Measurements from ENCODE around the gene IGSF11.

Gene IGSF11

DNA sequence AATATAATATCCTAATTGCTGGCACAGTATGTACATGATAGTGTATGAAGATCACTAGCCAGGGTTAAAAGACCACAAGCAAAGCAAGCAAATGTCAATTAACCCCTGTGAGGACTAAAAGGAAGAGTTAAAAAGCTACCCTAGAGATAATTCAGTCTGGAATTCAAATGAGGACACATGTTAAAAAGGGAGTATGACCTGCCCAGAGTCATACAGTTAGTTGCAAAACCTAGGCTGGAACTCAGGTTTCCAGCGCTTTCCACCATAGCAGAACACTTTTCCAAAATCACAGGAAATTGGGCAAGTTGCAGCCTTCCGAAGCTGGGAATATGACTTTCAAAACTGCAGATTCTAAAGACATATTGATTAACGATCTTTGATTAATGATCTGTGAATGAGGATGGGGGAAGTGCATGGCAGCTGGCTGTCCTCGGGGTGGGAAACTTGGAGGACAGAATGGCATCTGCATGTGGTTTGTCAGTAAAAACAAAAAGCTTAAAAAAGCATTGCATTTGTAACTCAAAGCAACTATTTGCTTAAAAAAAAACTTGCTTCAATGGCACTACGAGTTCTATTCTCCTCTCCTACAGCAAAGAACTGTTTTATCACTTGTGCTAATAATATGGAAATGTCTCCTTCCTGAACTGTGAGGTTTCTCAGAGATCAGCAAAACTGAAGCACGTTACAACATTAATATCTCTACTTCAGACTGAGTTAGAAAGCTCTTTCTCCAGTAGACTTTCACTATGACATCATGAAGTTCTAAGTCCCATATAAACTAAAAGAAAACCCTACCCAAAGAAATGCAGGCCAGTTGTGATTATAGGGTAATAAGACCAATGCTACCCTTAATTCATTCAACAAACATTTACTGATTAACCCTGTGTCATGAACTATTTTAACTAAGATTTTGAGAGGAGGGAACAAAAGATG is 46.2 kb downstream of the IGSF11 start:
- Histone ChIP-seq H3K4me3 (no peak overlapping the region), H3K27ac (no peak overlapping the region)
- no peak for DNase-seq (ENCODE audit: low spot score)
- TF ChIP-seq CTCF (IDR thresholded peaks at IDR 0.05): no peak

GRCh38 chr3:118987477-118987876 is 47.2 kb downstream of the IGSF11 start:
- Histone ChIP-seq H3K4me3 (no peak overlapping the region), H3K27ac (no peak overlapping the region)
- DNase-seq (ENCODE audit: low spot score): no peak
- TF ChIP-seq CTCF (IDR thresholded peaks at IDR 0.05): no peak

DNA sequence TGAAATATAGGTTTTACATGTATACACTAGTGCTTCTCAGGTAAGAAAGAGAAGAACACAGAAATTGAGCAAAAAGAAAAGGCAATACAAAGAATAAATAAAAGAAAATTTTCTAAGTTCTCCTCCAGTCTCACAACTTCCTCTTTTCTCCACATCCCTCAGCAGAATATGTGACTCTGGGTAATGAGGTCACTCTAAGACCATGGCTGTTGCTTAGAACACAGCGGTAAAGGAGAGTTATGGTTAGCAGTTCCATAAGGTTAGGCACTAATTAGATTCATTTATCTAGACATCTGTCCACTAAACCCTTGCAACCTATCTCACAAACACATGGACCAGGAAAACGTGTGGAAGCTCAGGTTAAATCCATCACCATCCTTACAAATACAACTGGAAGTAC is 47.9 kb downstream of the IGSF11 start:
- Histone ChIP-seq H3K4me3 (no peak overlapping the region), H3K27ac (no peak overlapping the region)
- no peak for TF ChIP-seq CTCF (IDR thresholded peaks at IDR 0.05)
- no peak for DNase-seq (ENCODE audit: low spot score)

DNA sequence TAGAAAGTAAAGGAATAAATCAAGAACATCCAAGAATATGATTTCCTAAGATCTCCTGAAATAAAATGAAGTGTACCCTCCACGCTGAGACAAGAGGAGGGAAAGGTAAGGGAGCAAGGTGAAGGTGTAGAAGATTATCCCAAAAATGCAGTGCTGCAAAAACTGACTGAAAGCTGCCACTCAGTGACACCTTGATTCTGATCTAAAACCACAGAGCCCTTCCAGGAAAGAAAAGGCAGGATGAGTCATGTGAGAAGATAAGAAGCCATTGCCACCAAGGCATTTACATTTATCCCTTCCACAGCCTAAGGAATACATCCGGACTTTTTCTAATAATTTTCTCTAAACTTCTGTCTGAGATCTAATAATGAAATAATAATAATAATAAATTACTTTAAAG is 49.9 kb downstream of the IGSF11 start:
- no peak overlapping the region for H3K27ac ChIP-seq
- no peak for TF ChIP-seq CTCF (IDR thresholded peaks at IDR 0.05)
- no peak for DNase-seq (ENCODE audit: low spot score)
- no peak overlapping the region for H3K4me3 ChIP-seq

GRCh38 chr3:118981494-118982134 is 53.0 kb downstream of the IGSF11 start:
- no peak for DNase-seq (ENCODE audit: low spot score)
- no peak for TF ChIP-seq CTCF (IDR thresholded peaks at IDR 0.05)
- Histone ChIP-seq H3K27ac (no peak overlapping the region), H3K4me3 (no peak overlapping the region)

DNA sequence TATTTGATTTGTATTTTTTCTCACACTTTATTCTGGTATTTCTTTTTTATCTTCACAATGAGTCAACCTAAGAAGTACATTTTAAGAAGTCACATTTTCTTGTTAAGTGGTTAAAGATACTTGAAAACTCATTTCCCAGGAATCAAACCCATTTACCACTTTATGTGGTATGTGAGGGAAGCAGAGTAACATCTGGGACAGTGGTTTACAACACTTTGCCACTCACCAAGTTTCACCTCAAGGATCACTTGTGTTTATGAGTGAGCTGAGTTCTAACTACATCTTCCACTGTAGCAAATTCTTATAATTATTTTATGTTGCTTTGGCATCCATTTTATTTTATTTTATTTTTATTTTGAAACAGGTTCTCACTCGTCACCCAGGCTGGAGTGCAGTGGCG is 53.8 kb downstream of the IGSF11 start:
- no peak overlapping the region for H3K27ac ChIP-seq
- H3K4me3 ChIP-seq: no peak overlapping the region
- no peak for TF ChIP-seq CTCF (IDR thresholded peaks at IDR 0.05)
- no peak for DNase-seq (ENCODE audit: low spot score)

DNA sequence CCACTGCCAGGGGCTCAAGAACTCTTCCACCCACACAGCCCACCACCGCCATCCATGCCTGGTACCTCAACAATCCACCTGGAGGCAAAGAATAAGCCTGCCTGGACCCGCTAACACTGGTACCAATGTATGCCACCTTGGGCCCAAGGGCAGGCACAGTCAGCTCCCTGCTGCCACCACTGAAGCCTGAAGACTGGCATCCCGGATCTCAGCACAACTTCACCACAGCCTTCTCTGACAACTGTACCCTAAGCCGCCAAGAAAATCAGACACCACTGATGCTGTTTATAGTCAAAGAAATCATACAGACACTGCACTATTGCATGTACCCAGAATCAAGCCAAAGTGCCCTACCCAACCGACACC is 56.3 kb downstream of the IGSF11 start:
- TF ChIP-seq CTCF (IDR thresholded peaks at IDR 0.05): no peak
- Histone ChIP-seq H3K27ac (no peak overlapping the region), H3K4me3 (no peak overlapping the region)
- DNase-seq (ENCODE audit: low spot score): no peak

Measured in coronary artery (tissue), 2 donors.